Epithelial cell of prostate (primary cell): ENCODE data around the gene PCSK1N.

ENCODE experiments used
- DNase-seq: peaks from one replicate; pipeline ENCODE4 v3.0.0-alpha.2; 2011; ENCODE audit warnings: low read depth, low spot score
- H3K27ac ChIP-seq: fragments of 450-650 bp; 2 replicates; pipeline ENCODE4 v1.5.1; 2017; ENCODE audit warnings: mild to moderate bottlenecking

PCSK1N gene

GRCh38 chrX:48791063-48791820 lies 44.2 kb downstream of the PCSK1N start:
- no peak for DNase-seq
- no peak overlapping the region for H3K27ac ChIP-seq

GRCh38 chrX:48790477-48790876 lies 44.9 kb downstream of the PCSK1N start:
- no peak overlapping the region for H3K27ac ChIP-seq
- no peak for DNase-seq

GRCh38 chrX:48789366-48790220 lies 45.8 kb downstream of the PCSK1N start:
- DNase-seq = no peak
- H3K27ac ChIP-seq = no peak overlapping the region

- no peak overlapping the region for H3K27ac ChIP-seq
- no peak for DNase-seq
Observed at GRCh38 chrX:48787505-48788443, 47.6 kb downstream of the PCSK1N start.

GRCh38 chrX:48786825-48787504 lies 48.4 kb downstream of the PCSK1N start:
- no peak for DNase-seq
- H3K27ac ChIP-seq = no peak overlapping the region

GRCh38 chrX:48786341-48786800 lies 49.0 kb downstream of the PCSK1N start, which contains the start of gene GATA1:
TSS of gene GATA1 (plus strand) at chrX:48786590. CDS start at chrX:48791110, 4,520 bp downstream.
- no peak for DNase-seq
- H3K27ac ChIP-seq = no peak within 1 kb of the TSS

- DNase-seq = no peak
- no peak overlapping the region for H3K27ac ChIP-seq
Observed at GRCh38 chrX:48785540-48786214, 49.7 kb downstream of the PCSK1N start.

GRCh38 chrX:48785186-48785539 lies 50.2 kb downstream of the PCSK1N start:
- H3K27ac ChIP-seq = no peak overlapping the region
- DNase-seq = no peak

- DNase-seq = no peak
- H3K27ac ChIP-seq = no peak overlapping the region
Observed at GRCh38 chrX:48784726-48785125, 50.7 kb downstream of the PCSK1N start.

- no peak for DNase-seq
- H3K27ac ChIP-seq = no peak overlapping the region
Observed at GRCh38 chrX:48782795-48783194, 52.6 kb downstream of the PCSK1N start.

GRCh38 chrX:48782216-48782615 lies 53.2 kb downstream of the PCSK1N start:
- DNase-seq = no peak
- H3K27ac ChIP-seq = no peak overlapping the region

GRCh38 chrX:48781705-48782104 lies 53.7 kb downstream of the PCSK1N start:
- H3K27ac ChIP-seq = no peak overlapping the region
- no peak for DNase-seq
